Measurements from ENCODE around the gene EFNA5.

The EFNA5 gene

GRCh38 chr5:107402434-107403227 lies 268.1 kb downstream of the EFNA5 start:
- no peak for DNase-seq (ENCODE audit: low read depth, low spot score)
- H3K4me3 ChIP-seq (ENCODE audit: low read length) = no peak overlapping the region

GRCh38 chr5:107401470-107402122 lies 269.1 kb downstream of the EFNA5 start:
- H3K4me3 ChIP-seq (ENCODE audit: low read length) = no peak overlapping the region
- no peak for DNase-seq (ENCODE audit: low read depth, low spot score)

- DNase-seq (ENCODE audit: low read depth, low spot score) = no peak
- no peak overlapping the region for H3K4me3 ChIP-seq (ENCODE audit: low read length)
Measured at GRCh38 chr5:107400328-107400727, 270.4 kb downstream of the EFNA5 start.

- H3K4me3 ChIP-seq (ENCODE audit: low read length) = no peak overlapping the region
- no peak for DNase-seq (ENCODE audit: low read depth, low spot score)
Measured at GRCh38 chr5:107398703-107399102, 272.0 kb downstream of the EFNA5 start.

- no peak overlapping the region for H3K4me3 ChIP-seq (ENCODE audit: low read length)
- no peak for DNase-seq (ENCODE audit: low read depth, low spot score)
Measured at GRCh38 chr5:107396351-107396690, 274.4 kb downstream of the EFNA5 start.

GRCh38 chr5:107395632-107396350 lies 274.9 kb downstream of the EFNA5 start:
- DNase-seq (ENCODE audit: low read depth, low spot score) = no peak
- no peak overlapping the region for H3K4me3 ChIP-seq (ENCODE audit: low read length)

- DNase-seq (ENCODE audit: low read depth, low spot score) = no peak
- no peak overlapping the region for H3K4me3 ChIP-seq (ENCODE audit: low read length)
Measured at GRCh38 chr5:107393851-107394250, 276.9 kb downstream of the EFNA5 start.

- no peak overlapping the region for H3K4me3 ChIP-seq (ENCODE audit: low read length)
- DNase-seq (ENCODE audit: low read depth, low spot score) = no peak
Measured at GRCh38 chr5:107391787-107392186, 278.9 kb downstream of the EFNA5 start.

GRCh38 chr5:107389775-107390148 lies 281.0 kb downstream of the EFNA5 start:
- H3K4me3 ChIP-seq (ENCODE audit: low read length) = no peak overlapping the region
- no peak for DNase-seq (ENCODE audit: low read depth, low spot score)

GRCh38 chr5:107389130-107389774 lies 281.5 kb downstream of the EFNA5 start:
- peak; percentile 74 for DNase-seq (ENCODE audit: low read depth, low spot score)
- H3K4me3 ChIP-seq (ENCODE audit: low read length) = no peak overlapping the region

- no peak overlapping the region for H3K4me3 ChIP-seq (ENCODE audit: low read length)
- no peak for DNase-seq (ENCODE audit: low read depth, low spot score)
Measured at GRCh38 chr5:107388141-107388861, 282.4 kb downstream of the EFNA5 start.

GRCh38 chr5:107387526-107388140 lies 283.1 kb downstream of the EFNA5 start:
- DNase-seq (ENCODE audit: low read depth, low spot score) = no peak
- no peak overlapping the region for H3K4me3 ChIP-seq (ENCODE audit: low read length)

- DNase-seq (ENCODE audit: low read depth, low spot score) = no peak
- H3K4me3 ChIP-seq (ENCODE audit: low read length) = no peak overlapping the region
Measured at GRCh38 chr5:107385708-107386107, 285.0 kb downstream of the EFNA5 start.

GRCh38 chr5:107384256-107384655 lies 286.5 kb downstream of the EFNA5 start:
- no peak for DNase-seq (ENCODE audit: low read depth, low spot score)
- no peak overlapping the region for H3K4me3 ChIP-seq (ENCODE audit: low read length)

GRCh38 chr5:107383414-107383813 lies 287.3 kb downstream of the EFNA5 start:
- H3K4me3 ChIP-seq (ENCODE audit: low read length) = no peak overlapping the region
- no peak for DNase-seq (ENCODE audit: low read depth, low spot score)

GRCh38 chr5:107381189-107381856 lies 289.4 kb downstream of the EFNA5 start:
- DNase-seq (ENCODE audit: low read depth, low spot score) = no peak

GRCh38 chr5:107380654-107381053 lies 290.1 kb downstream of the EFNA5 start:
- no peak overlapping the region for H3K4me3 ChIP-seq (ENCODE audit: low read length)
- DNase-seq (ENCODE audit: low read depth, low spot score) = no peak

More at GRCh38 chr5:107381189-107381856, 289.4 kb downstream of the EFNA5 start:
- H3K4me3 ChIP-seq (ENCODE audit: low read length) = no peak overlapping the region

GRCh38 chr5:107378218-107378899 lies 292.4 kb downstream of the EFNA5 start:
- no peak for DNase-seq (ENCODE audit: low read depth, low spot score)

More at GRCh38 chr5:107378218-107378899, 292.4 kb downstream of the EFNA5 start:
- H3K4me3 ChIP-seq (ENCODE audit: low read length) = no peak overlapping the region

Measured in Jurkat, Clone E6-1 (cell line).